Hepatocyte (in vitro differentiated cells): ENCODE measurements around the gene RYR3. TPM values are rescaled to one million over a fixed set of nuclear protein-coding genes. Genes with fewer than 3 reads are reported as not detected.

Experiments
- DNase-seq: peaks from one replicate; pipeline ENCODE4 v3.0.0-alpha.2; 2016; ENCODE audit warnings: low spot score
- H2AFZ ChIP-seq: fragments of 200-600 bp; sonication (generic); 2 replicates; pipeline ENCODE4 v1.6.0; 2016; ENCODE audit warnings: antibody characterized with exemption, mild to moderate bottlenecking
- H3K27ac ChIP-seq: fragments of 200-600 bp; sonication (generic); 2 replicates; pipeline ENCODE4 v1.5.1; 2016; ENCODE audit warnings: mild to moderate bottlenecking
- H3K27me3 ChIP-seq: fragments of 200-600 bp; sonication (generic); 2 replicates; pipeline ENCODE4 v1.6.1; 2016
- H3K36me3 ChIP-seq: fragments of 200-600 bp; sonication (generic); replicated peaks from 2 replicates; pipeline ENCODE4 v1.5.1; 2016; ENCODE audit warnings: low read depth; ENCODE audit not compliant: insufficient read depth
- H3K4me1 ChIP-seq: fragments of 200-600 bp; sonication (generic); 2 replicates; pipeline ENCODE4 v1.5.1; 2016; ENCODE audit warnings: mild to moderate bottlenecking, moderate library complexity; ENCODE audit not compliant: insufficient read depth
- H3K4me2 ChIP-seq: fragments of 200-600 bp; sonication (generic); 2 replicates; pipeline ENCODE4 v1.6.0; 2016
- H3K4me3 ChIP-seq: fragments of 200-600 bp; sonication (generic); 2 replicates; pipeline ENCODE4 v1.5.1; 2016; ENCODE audit warnings: mild to moderate bottlenecking
- H3K79me2 ChIP-seq: fragments of 200-600 bp; sonication (generic); 2 replicates; pipeline ENCODE4 v1.6.0; 2017; ENCODE audit warnings: mild to moderate bottlenecking
- H3K9me2 ChIP-seq: fragments of 200-600 bp; sonication (generic); replicated peaks from 2 replicates; pipeline ENCODE4 v1.6.0; 2017; ENCODE audit warnings: mild to moderate bottlenecking; ENCODE audit not compliant: insufficient read depth
- H3K9me3 ChIP-seq: fragments of 200-600 bp; sonication (generic); 2 replicates; pipeline ENCODE4 v1.5.1; 2016; ENCODE audit warnings: low read depth, mild to moderate bottlenecking
- H4K20me1 ChIP-seq: fragments of 200-600 bp; sonication (generic); 2 replicates; pipeline ENCODE4 v1.6.0; 2016; ENCODE audit warnings: mild to moderate bottlenecking; ENCODE audit not compliant: insufficient read depth, poor library complexity, severe bottlenecking
- CTCF ChIP-seq: fragments of 200-600 bp; sonication (generic); IDR thresholded peaks from 2 replicates; pipeline ENCODE4 v1.5.1; 2016; ENCODE audit warnings: antibody characterized with exemption, mild to moderate bottlenecking; ENCODE audit not compliant: poor library complexity
- EZH2 ChIP-seq: fragments of 200-600 bp; sonication (generic); IDR thresholded peaks from 2 replicates; pipeline ENCODE4 v1.6.1; 2016; ENCODE audit warnings: antibody characterized with exemption, mild to moderate bottlenecking, borderline replicate concordance
- EZH2phosphoT487 ChIP-seq: fragments of 200-600 bp; sonication (generic); IDR thresholded peaks from one replicate; pipeline ENCODE4 v1.6.1; 2018; ENCODE audit warnings: antibody characterized with exemption, mild to moderate bottlenecking, low read depth, moderate library complexity; ENCODE audit not compliant: unreplicated experiment, severe bottlenecking
- WGBS: methylation state at CpG from one replicate; pipeline ENCODE4 v1.1.6; 2016; ENCODE audit warnings: low lambda C conversion rate; ENCODE audit errors: missing lambda C conversion rate; 5-methylcytosine and 5-hydroxymethylcytosine counted together
- polyA plus RNA-seq: library from polyadenylated mRNA; unstranded; fragments of >200 nt; fragmentation: Nextera tagmentation; extraction: Ambion mirVana; gene quantifications from 2 replicates; pipeline ENCODE4 v1.2.1, GENCODE V29; 2016
- total RNA-seq: library from RNA; depleted of rRNA; stranded (reverse); fragments of >200 nt; gene quantifications from 2 replicates; pipeline ENCODE4 v1.2.3, GENCODE V29; 2014

The RYR3 gene
- total and polyA plus RNA-seq, 2 experiments from 2014 or later = 0.36 to 0.37 TPM

GRCh38 chr15:33559207-33559890, 248.6 kb downstream of the RYR3 start:
- no peaks in the 10 kb centered on the region for H3K79me2 ChIP-seq
- no peaks in the 10 kb centered on the region for H3K9me3 ChIP-seq
- no peaks in the 10 kb centered on the region for H3K27me3 ChIP-seq
- H3K4me2 ChIP-seq = no peak overlapping the region
- no peak overlapping the region for H2AFZ ChIP-seq
- no peak overlapping the region for H3K27ac ChIP-seq
- TF ChIP-seq EZH2 = no peak
- no peak for TF ChIP-seq EZH2phosphoT487
- no peak for TF ChIP-seq CTCF
- no peak overlapping the region for H3K4me3 ChIP-seq
- WGBS = 46% methylated on average over 3 of the region's 3 CpGs
- DNase-seq = no peak
- H3K4me1 ChIP-seq = no peaks in the 10 kb centered on the region
- no peaks in the 10 kb centered on the region for H4K20me1 ChIP-seq
- no peaks in the 10 kb centered on the region for H3K9me2 ChIP-seq
- H3K36me3 ChIP-seq = no peaks in the 10 kb centered on the region

GRCh38 chr15:33561407-33561806, 250.6 kb downstream of the RYR3 start:
- no peaks in the 10 kb centered on the region for H3K36me3 ChIP-seq
- no peak overlapping the region for H3K4me2 ChIP-seq
- no peak overlapping the region for H2AFZ ChIP-seq
- H3K4me3 ChIP-seq = no peak overlapping the region
- H3K27me3 ChIP-seq = no peaks in the 10 kb centered on the region
- DNase-seq = no peak
- no peaks in the 10 kb centered on the region for H4K20me1 ChIP-seq
- TF ChIP-seq EZH2phosphoT487 (no peak), CTCF (no peak), EZH2 (no peak)
- no peak overlapping the region for H3K27ac ChIP-seq
- no peaks in the 10 kb centered on the region for H3K79me2 ChIP-seq
- H3K4me1 ChIP-seq = no peaks in the 10 kb centered on the region
- no peaks in the 10 kb centered on the region for H3K9me3 ChIP-seq
- WGBS = 70% methylated on average over 3 of the region's 3 CpGs
- H3K9me2 ChIP-seq = no peaks in the 10 kb centered on the region

- Histone ChIP-seq H3K9me2 (no peaks in the 10 kb centered on the region), H3K27me3 (no peaks in the 10 kb centered on the region), H3K4me2 (no peak overlapping the region), H3K4me1 (no peaks in the 10 kb centered on the region), H2AFZ (no peak overlapping the region), H4K20me1 (no peaks in the 10 kb centered on the region), H3K27ac (no peak overlapping the region), H3K4me3 (no peak overlapping the region), H3K36me3 (no peaks in the 10 kb centered on the region), H3K79me2 (no peaks in the 10 kb centered on the region), H3K9me3 (no peaks in the 10 kb centered on the region)
- 91% methylated on average over 5 of the region's 5 CpGs for WGBS
- TF ChIP-seq CTCF = no peak
- no peak for TF ChIP-seq EZH2phosphoT487
- no peak for TF ChIP-seq EZH2
- no peak for DNase-seq
Observed at GRCh38 chr15:33561967-33562366, 251.2 kb downstream of the RYR3 start.
